Kidney glomerular epithelial cell (primary cell): ENCODE measurements around the gene SLC2A1.

Experiments
- DNase-seq: peaks from one replicate; lab custom pipeline; 2025; lab: John Stamatoyannopoulos, UW

The SLC2A1 gene

DNA sequence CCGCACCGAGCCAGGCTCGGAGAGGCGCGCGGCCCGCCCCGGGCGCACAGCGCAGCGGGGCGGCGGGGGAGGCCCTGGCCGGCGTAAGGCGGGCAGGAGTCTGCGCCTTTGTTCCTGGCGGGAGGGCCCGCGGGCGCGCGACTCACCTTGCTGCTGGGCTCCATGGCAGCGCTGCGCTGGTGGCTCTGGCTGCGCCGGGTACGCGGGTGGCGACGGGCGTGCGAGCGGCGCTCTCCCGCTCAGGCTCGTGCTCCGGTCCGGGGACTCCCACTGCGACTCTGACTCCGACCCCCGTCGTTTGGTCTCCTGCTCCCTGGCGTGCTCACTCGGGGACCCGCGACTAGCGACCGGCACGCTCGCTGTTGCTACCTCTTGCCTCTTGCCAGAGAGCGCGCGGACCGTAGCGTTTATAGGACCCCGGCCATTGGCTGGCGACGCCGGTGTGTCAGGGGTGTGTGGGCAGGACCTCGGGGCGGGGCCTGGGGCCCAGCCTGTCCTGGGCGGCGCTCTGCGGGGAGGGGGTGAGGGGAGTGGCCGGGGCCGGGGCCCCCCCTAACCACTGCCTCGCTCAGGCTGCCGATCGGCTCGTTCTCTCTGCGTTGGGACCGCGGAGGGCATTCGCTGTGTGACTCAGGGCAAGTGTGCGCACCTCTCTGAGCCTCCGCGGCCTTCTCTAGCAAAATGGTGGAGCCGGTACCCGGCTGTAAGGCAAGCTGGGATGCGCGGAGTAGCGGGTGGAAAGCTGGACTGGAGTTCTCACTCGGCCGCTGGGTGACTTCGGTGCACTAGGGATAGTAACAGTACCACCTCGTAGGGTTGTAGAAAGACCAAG, at the start of gene SLC2A1:
Gene SLC2A1 (minus strand): TSS at position 381 of the 832 bp plus-strand sequence. CDS start 217 bp downstream, at position 164.
- peak; percentile 93 for DNase-seq

DNA sequence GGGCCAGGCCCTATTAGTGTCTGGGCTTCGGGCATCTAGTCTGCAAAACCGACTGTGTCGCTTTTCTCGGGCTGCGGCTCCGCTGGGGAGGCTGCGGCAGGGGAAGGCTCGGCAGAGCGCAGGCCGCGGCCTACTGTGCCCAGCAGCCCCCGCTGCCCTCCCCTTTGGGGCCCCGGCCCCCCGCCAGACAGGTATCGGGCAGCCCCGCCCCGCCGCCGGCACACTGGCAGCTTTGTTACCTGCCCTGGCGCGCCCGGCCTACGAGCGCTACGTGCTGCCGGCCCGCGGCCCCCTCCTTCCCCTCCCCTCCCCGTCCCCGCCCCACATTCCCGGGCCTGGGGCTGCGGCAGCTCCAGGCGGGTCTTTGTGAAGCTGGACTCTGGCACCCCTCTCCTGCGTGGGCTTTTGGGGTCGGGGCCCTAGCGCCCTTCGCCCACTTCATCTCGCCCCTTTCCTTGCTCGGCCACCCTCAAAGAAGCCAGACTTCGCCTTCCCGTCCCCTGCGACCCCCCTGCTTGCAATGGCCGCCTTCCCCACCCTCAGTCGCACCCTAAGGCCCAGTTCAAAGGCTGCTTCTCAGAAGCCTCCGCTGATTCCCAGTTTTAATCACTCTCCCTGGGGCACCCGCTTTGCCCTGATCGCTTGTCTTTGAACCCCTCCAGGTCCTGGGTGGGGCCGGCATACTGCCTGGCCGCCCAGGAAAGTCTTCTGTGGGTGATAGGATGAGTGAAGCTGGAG, 48.9 kb upstream of the SLC2A1 start:
- no peak for DNase-seq

DNA sequence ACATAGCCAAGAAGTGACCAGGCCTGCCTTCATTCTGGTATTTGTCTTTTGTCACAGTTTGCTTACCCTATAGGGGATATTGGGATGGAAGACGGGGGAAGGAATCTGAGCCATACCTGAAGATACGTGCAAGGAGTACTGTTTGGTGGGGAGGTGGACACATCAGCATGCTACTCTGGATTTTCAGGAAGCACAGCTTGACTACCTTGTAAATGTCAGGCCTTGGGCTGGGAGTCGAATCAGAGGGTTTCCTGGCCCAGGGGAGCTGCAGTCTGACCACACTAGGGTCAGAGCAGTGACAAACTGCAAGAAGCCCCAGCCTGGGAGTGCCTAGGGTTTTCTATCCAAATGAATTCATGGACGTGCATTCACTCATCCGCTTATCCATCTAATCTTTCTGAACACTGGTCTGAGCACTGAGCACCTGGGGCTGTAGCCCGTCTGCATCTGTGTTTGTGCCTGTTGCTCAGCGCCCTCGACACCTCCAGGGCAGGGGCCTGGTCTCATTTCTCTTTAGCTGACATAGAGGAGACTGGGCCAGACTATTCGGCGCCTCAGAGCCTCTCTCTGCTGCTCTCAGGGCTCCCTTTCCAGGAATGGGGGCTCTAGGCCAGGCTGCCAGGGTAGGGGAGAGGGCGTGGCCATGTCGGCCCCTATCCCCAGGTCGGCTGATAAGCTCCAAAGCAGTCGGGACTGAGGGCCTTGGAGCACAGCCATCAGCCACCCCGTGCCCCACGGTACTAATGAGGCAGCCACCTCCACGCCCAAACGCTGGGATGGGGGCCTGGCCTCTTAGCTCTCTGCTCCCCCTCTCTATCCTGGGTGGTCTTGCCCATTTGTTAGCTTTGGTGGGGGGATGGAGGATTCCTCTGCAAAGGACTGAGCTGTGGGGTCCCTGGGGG, 47.0 kb upstream of the SLC2A1 start:
- no peak for DNase-seq

DNA sequence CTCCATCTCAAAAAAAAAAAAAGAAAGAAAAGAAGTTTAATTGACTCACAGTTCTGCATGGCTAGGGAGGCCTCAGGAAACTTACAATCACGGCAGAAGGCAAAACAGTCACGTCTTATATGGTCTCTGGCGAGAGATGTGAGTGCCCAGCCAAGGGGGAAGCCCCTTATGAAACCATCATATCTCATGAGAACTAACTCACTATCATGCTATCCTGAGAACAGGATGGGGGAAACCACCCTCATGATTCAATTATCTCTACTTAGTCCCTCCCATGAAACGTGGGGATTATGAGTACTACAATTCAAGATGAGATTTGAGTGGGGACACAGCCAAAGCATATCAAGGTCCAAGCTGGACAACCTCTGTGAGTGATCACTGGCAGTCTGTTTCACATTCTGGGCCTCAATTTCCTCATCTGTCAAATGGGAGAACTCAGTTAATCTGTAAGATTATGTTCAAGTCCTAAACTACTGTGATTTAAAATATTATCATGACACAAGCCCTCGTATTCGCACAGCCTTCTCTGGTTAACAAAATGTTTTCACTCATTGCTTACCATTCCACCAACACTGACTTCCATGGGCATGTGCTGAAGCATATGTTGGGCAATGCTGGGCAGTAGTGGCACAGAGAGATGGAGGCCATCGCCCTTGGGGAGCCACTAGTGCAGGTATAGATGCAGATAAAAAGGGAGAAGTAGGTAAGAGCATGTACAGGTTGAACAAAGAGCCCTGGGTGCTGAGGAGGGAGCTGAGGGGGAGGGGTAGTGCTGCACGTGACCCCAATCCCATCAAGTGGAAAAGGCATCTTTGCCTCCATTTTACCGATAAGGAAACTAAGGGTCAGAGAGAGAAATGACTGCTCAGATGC, 46.2 kb upstream of the SLC2A1 start:
- no peak for DNase-seq

DNA sequence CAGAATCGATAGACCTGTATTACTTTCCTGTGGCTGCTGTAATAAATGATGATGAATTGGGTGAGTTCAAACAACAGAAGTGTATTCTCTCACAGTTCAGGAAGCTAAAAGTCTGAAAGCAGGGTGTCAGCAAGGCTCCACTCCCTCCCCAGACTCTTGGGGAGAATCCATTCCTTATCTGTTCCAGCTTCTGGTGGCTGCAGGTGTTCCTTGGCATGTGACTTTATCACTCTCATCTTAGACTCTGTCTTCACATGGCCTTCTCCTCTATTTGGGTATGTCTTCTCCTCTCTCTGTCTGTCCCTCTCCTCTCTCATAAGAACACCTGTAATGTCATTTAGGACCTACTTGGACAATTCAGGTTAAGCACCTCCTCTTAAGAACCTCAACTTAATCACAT, 44.1 kb upstream of the SLC2A1 start:
- no peak for DNase-seq

DNA sequence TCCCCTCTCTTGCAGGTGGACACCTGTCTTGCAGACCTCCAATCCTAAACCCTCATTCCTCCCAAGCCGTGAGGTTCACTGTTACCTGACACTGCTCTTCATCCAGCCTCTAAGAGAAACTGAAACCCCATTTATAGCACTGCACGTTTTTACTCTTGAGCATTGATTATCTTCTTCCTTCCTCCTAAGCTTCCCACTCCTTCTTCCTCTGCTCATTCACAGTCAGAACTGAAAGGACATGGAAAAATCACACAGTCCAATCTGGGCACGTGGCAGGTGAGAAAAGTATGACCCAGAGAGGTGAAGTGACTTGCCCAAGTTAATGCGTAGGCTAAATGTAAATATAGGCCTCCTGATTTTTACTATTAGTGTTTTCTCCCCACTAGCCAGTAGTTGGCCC, 43.4 kb upstream of the SLC2A1 start:
- no peak for DNase-seq

DNA sequence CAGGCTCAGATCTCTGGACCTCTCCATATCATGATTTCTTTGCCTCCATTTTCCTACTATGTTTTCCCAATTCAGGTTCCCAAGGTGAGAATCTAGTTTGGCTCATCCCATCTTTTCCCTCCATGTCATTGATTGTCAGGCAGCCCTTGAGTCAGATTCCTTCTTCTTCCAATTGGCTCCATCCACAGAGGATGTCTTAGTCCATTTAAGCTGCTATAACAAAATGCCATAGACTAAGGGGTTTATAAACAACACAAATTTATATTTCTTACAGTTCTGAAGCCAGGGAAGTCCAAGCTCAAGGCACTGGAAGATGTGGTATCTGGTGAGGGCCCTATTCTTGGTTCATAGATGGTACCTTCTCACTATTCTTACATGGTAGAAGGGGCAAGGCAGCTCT, 42.8 kb upstream of the SLC2A1 start:
- DNase-seq = no peak

DNA sequence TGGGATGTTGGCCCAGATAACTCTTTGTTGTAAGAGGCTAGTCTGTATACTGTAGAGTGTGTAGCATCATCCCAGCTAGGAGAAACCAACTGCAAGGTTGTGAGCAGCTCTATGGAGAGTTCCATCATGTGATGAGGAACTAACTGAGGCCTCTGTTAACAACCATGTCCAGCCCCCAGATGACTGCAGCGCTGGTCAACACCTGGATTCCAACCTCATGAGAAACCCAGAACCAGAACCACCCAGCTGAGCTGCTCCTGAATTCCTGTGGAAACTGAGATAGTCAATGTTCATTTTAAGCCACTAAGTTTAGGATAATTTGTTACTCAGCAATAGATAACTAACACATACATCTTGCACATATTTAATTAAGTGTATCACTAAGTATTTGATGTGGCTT, 41.6 kb upstream of the SLC2A1 start:
- DNase-seq = no peak

DNA sequence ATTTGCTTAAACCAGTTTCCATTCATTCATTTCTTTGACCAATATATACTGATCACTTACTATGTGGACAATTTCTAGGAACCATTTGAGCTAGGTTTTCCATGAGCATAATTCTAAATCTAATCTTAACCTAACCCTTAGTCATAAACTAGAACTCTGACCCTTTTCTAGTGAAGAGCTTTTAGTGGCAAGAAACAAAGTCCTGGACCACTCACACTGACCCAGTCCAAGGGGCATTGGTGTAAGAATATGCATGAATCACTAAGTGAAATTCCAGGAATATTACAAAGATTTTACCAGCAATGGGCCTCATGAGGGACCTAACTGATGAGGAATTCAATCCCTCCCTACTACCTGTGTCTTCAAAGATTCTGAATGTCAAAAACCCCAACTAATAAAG, 40.6 kb upstream of the SLC2A1 start:
- no peak for DNase-seq

DNA sequence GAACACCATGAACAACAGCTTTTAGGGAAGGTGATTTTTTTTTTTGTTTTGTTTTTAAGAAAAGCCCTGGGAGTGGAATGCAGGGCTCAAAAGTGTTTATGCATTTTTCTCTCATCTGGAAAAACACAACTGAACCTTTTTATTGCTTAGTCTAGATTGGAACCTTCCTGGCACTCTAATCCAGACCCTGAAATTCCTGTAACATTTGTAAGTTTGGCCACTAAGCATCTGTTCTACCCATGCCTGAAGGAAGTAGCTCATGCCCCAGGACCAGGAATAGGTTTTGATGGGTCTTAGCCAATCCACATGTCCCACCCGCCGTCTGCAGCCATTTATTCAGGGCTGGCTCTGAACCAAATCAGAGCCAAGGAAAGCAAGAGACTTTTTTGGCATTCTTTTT, 39.7 kb upstream of the SLC2A1 start:
- DNase-seq = no peak

DNA sequence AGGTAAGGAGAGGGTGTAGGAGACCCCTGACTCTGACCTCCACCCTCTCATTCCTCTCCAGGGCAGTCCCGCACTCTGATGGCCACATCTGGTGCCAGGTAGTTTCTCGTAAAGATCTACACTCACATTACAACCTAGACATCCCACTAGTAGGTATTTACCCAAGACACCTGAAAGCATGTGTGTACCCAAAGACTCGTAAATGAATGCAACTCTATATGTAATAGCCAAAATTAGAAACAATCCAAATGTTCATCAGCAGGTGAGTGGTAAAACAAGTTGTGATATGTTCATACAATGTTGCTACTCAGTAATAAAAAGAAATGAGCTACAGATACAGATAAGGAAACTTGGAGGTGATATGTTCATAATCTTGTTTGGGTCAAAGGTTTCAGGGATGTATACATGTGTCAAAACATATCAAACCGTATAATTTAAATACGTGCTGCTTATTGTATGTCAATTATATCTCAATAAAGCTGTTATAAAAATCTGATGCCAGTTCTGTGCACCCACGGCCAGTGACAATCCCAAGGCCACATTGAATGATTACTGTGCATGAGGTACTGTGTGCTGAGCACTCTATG, 37.8 kb upstream of the SLC2A1 start:
- no peak for DNase-seq

DNA sequence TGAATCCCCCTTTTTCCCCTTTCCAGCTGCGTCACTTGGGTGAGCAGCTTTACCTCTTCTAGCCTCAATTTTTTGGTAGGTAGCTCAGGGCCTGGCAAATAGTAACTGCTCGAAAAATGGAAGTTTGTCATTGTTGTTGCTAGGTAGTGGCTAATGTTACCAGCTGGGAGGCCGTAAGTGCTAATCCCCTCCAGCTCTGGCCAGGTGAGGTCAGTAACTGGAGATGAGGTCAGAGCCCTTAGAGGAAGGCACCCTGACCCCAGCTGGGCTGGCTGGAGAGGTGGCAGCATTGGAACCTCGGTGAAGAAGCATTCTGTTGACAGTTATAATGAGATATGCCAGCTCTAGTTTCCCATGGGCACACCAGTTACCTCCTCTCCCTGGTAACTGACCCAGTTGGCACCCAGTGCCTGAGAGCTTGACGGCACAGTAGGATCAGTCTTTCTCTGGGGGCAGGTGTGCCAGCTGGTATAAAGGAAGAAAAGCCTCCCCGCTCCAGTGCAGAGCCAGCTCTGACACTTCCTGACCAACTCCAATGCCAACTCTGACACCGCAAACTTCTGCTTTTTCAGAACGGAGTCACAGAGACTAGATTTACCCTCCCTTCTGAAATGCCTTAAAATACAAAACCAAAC, 35.0 kb upstream of the SLC2A1 start:
- no peak for DNase-seq

DNA sequence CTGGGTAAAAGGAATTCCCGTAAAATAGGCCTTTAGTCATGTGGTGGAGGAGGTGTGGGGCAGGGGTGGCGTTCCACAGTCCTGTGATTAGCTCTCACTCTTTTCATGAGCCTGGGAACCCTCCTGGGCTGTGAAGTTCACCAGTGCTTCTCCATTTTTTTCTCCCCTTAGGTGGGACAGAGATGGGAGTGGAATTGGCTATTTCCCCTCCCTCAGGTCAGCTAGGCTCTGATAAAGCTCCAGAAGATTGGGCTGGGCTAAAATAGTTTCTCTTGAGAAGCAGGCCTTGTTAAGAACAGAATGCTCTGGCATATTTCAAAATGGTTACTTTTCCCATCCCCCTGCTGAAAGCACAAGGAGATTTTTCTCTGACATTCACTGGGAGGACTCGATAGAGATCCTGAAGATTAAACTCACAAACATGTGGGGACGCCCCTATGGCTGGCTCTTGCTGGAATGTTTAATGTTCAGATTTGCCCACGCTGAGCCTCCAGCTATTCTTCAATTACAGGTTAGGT, 33.4 kb upstream of the SLC2A1 start:
- no peak for DNase-seq

DNA sequence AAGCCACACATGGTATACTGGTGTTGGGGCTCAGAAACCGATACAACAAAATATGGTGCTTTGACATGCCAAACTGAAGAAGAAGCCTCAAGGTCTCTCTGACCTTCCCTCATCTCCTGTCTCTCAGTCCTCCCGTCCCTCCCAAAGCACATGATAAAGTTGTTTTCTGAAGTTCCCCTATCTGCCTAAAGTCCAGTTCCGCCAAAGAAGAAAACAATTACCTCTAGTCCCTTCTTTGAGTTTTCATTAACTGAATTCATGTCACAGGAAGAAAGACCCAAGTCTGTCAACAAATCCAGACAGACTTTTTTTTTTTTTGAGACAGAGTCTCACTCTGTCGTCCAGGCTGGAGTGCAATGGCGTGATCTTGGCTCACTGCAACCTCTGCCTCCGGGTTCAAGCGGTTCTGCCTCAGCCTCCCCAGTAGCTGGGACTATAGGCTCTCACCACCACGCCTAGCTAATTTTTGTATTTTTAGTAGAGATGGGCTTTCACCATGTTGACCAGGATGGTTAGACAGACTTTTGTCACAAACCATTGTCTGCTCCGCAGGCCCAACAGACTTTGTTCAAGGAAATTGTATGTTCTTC, 32.2 kb upstream of the SLC2A1 start:
- DNase-seq = no peak

DNA sequence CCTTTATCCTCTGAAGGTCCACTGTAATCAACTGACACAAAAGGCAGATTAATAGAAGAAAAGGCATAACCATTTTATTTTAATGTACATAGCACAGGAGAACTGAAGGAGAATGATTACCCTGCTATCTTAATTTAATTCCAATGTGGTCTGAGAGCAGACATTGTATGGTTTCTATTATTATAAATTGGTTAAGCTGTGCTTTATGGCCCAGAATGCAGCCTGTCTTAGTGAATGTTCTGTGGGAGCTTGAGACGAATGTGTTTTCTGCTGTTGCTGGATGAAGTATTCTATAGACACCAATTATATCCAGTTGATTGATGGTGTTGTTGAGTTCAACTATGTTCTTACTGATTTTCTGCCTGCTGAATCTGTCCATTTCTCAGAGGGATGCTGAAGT, 25.0 kb upstream of the SLC2A1 start:
- DNase-seq = no peak

DNA sequence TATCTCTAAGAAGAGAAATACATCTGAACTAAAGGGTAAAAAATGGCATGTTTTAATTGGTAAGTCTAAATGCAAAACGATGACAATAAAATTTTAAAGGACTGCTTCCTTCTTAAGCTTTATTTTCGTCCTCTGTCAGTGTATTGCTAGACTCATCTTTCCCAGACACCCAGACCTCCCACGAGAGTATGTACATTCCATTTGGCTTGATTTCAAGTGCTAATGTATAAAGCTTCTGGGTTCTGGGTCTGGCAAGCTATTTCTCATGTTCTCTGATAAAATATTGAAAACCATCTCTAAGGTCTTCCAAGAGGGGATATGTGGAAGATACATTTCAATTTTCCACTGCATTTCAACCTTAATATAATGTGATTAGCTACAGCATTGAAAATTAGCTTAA, 24.6 kb upstream of the SLC2A1 start:
- no peak for DNase-seq

DNA sequence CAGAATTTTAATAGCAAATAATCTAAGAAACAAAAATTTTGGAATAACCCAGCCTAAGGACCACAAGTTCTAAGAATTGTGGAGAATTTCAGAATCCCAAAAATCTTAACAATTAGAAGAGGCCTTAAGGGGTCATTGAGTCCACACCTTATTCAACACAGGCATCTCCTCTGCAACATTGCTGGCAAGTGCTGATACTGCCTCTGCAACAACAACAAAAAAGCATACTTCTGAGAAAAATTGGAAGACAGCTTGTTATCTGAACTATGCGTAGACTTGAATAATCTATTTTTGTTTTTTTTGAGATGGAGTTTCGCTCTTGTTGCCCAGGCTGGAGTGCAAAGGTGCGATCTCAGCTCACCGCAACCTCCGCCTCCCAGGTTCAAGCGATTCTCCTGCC, 24.0 kb upstream of the SLC2A1 start:
- no peak for DNase-seq

DNA sequence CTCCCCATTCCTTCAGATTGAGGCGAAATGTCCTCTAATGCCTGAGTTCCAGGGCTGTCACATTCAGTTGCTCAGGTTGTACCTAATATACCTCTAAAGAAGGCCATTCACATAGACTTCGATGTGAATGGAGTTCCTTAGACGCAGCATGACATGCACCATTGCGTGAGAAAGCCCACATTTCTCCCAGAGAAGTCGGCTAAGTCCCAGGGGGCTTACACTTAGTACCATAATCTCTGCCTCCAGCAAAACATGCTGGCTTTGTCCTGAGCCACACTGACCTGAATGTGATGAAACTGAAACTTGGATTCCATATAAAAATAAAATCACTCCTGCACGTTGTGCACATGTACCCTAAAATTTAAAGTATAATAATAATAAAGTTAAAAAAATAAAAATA, 23.2 kb upstream of the SLC2A1 start:
- no peak for DNase-seq

DNA sequence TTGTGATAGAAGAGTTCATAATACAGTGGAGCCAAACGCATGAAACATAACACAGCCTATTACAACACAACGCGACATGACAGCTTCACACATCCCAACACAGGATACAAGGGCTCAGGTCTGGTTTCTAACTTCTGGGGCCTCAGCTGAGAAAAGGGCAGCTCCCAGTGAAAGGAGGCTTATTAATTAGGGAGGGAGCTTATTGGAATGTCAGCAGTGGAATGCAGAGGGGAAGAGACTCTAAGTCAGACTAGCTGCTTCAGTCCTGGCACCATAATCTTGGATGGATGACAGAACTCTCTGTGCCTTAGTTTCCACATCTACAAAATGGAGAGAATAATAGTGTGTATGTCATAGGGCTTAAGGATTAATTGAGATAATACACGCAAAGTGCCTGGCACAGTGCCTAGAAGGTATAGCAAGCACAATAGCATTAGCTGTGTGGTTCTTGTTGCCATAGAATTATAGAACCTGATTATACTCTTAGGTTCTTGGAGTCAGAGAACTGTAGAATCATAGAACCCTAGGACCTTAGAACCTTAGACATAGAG, 22.7 kb upstream of the SLC2A1 start:
- DNase-seq = no peak
